Mucosa of gallbladder (tissue), 1 donor: ENCODE data around the gene CACNA1I. TPM values are rescaled to one million over a fixed set of nuclear protein-coding genes. Genes with fewer than 3 reads are reported as not detected.
A peak's percentile ranks its signal among the peaks of the same experiment; 100 is the strongest.

Experiments
- DNase-seq: peaks from one replicate; pipeline ENCODE4 v3.0.0-alpha.2; 2020; ENCODE audit warnings: low spot score
- total RNA-seq: library from RNA; stranded (reverse); gene quantifications from one replicate; pipeline ENCODE4 v1.2.1, GENCODE V29; 2021
- donor health status: DM: no; HTN: no; CAD: no.

Gene CACNA1I
- total RNA-seq, 1 donor from 2014 or later, result 0.43 TPM

- no peak for DNase-seq
Measured at GRCh38 chr22:39648630-39648950, 78.0 kb downstream of the CACNA1I start.

- DNase-seq, result no peak
Measured at GRCh38 chr22:39649500-39650089, 79.0 kb downstream of the CACNA1I start.

- DNase-seq, result no peak
Measured at GRCh38 chr22:39651053-39651996, 80.8 kb downstream of the CACNA1I start.

- DNase-seq, result no peak
Measured at GRCh38 chr22:39652990-39653786, 82.6 kb downstream of the CACNA1I start.

GRCh38 chr22:39653787-39654077 lies 83.2 kb downstream of the CACNA1I start:
- no peak for DNase-seq

GRCh38 chr22:39654131-39654926 lies 83.8 kb downstream of the CACNA1I start:
- DNase-seq, result no peak

GRCh38 chr22:39655004-39655579 lies 84.5 kb downstream of the CACNA1I start:
- no peak for DNase-seq

- DNase-seq, result no peak
Measured at GRCh38 chr22:39655831-39656230, 85.3 kb downstream of the CACNA1I start.

- no peak for DNase-seq
Measured at GRCh38 chr22:39656495-39657490, 86.2 kb downstream of the CACNA1I start.

GRCh38 chr22:39658367-39658766 lies 87.8 kb downstream of the CACNA1I start:
- no peak for DNase-seq

- DNase-seq, result no peak
Measured at GRCh38 chr22:39658806-39659463, 88.4 kb downstream of the CACNA1I start.

- no peak for DNase-seq
Measured at GRCh38 chr22:39661501-39661841, 90.9 kb downstream of the CACNA1I start.

GRCh38 chr22:39661842-39662685 lies 91.5 kb downstream of the CACNA1I start:
- peak; percentile 42 for DNase-seq

- DNase-seq, result no peak
Measured at GRCh38 chr22:39662686-39663052, 92.1 kb downstream of the CACNA1I start.

- DNase-seq, result no peak
Measured at GRCh38 chr22:39663751-39664150, 93.2 kb downstream of the CACNA1I start.

GRCh38 chr22:39664485-39665200 lies 94.1 kb downstream of the CACNA1I start:
- DNase-seq, result no peak

GRCh38 chr22:39665229-39665628 lies 94.7 kb downstream of the CACNA1I start:
- no peak for DNase-seq
